ENCODE measurements around the gene TRIP13.

- no peak for TF ChIP-seq CTCF (IDR thresholded peaks at IDR 0.05)
- TF ChIP-seq POLR2A (IDR thresholded peaks at IDR 0.05) = no peak
- TF ChIP-seq POLR2AphosphoS5 (IDR thresholded peaks at IDR 0.05) = no peak
- TF ChIP-seq EP300 (IDR thresholded peaks at IDR 0.05) = no peak
These were observed 19.8 kb downstream of the TRIP13 start for GRCh38 chr5:912280-913091.
